ENCODE data around the gene COL1A1. TPM values are rescaled to one million over a fixed set of nuclear protein-coding genes. Genes with fewer than 3 reads are reported as not detected.

The COL1A1 gene
- total RNA-seq, 2 donors from 2014 or later = 456 to 1,821 TPM

- intact Hi-C loops (cut with DNase I) = loop anchor here in 1 of 2 donors (1.0 kb wide), 1 partner anchor 50 kb away; no protein-coding TSS in a partner anchor
- DNase-seq (ENCODE audit: low spot score) = peak; percentile 90
Measured at GRCh38 chr17:50149417-50150353, 51.7 kb downstream of the COL1A1 start.

- intact Hi-C loops (cut with DNase I) = no loop called here
- DNase-seq (ENCODE audit: low spot score) = no peak
Measured at GRCh38 chr17:50149091-50149416, 52.4 kb downstream of the COL1A1 start.

- intact Hi-C loops (cut with DNase I) = no loop called here
- peak; percentile 86 for DNase-seq (ENCODE audit: low spot score)
Measured at GRCh38 chr17:50148226-50149090, 53.0 kb downstream of the COL1A1 start.

- DNase-seq (ENCODE audit: low spot score) = no peak
- intact Hi-C loops (cut with DNase I) = no loop called here
Measured at GRCh38 chr17:50147841-50148225, 53.6 kb downstream of the COL1A1 start.

- DNase-seq (ENCODE audit: low spot score) = no peak
- intact Hi-C loops (cut with DNase I) = no loop called here
Measured at GRCh38 chr17:50146927-50147665, 54.3 kb downstream of the COL1A1 start.

GRCh38 chr17:50146230-50146926 lies 55.1 kb downstream of the COL1A1 start:
- intact Hi-C loops (cut with DNase I) = no loop called here
- no peak for DNase-seq (ENCODE audit: low spot score)

GRCh38 chr17:50145532-50146229 lies 55.8 kb downstream of the COL1A1 start:
- DNase-seq (ENCODE audit: low spot score) = no peak
- intact Hi-C loops (cut with DNase I) = no loop called here

GRCh38 chr17:50144845-50145531 lies 56.4 kb downstream of the COL1A1 start:
- intact Hi-C loops (cut with DNase I) = no loop called here
- no peak for DNase-seq (ENCODE audit: low spot score)

GRCh38 chr17:50144355-50144754 lies 57.1 kb downstream of the COL1A1 start:
- DNase-seq (ENCODE audit: low spot score) = no peak
- intact Hi-C loops (cut with DNase I) = no loop called here

GRCh38 chr17:50143461-50144176 lies 57.8 kb downstream of the COL1A1 start:
- DNase-seq (ENCODE audit: low spot score) = no peak
- intact Hi-C loops (cut with DNase I) = no loop called here

- intact Hi-C loops (cut with DNase I) = no loop called here
- DNase-seq (ENCODE audit: low spot score) = no peak
Measured at GRCh38 chr17:50141745-50142110, 59.7 kb downstream of the COL1A1 start.

GRCh38 chr17:50141026-50141744 lies 60.2 kb downstream of the COL1A1 start:
- no peak for DNase-seq (ENCODE audit: low spot score)
- intact Hi-C loops (cut with DNase I) = no loop called here

- intact Hi-C loops (cut with DNase I) = no loop called here
Measured at GRCh38 chr17:50139950-50140885, 61.2 kb downstream of the COL1A1 start.

GRCh38 chr17:50139185-50139783 lies 62.1 kb downstream of the COL1A1 start:
- DNase-seq (ENCODE audit: low spot score) = no peak
- intact Hi-C loops (cut with DNase I) = no loop called here

More at GRCh38 chr17:50139950-50140885, 61.2 kb downstream of the COL1A1 start:
- peak; percentile 95 for DNase-seq (ENCODE audit: low spot score)

GRCh38 chr17:50137042-50137441 lies 64.4 kb downstream of the COL1A1 start:
- no peak for DNase-seq (ENCODE audit: low spot score)
- intact Hi-C loops (cut with DNase I) = loop anchor here in 1 of 2 donors (1.0 kb wide), 1 partner anchor 18 kb away; no protein-coding TSS in a partner anchor

Data from posterior vena cava (tissue), 2 donors.